Hematopoietic multipotent progenitor cell treated with erythropoietin and hydrocortisone succinate and interleukin-3 and kit ligand, for 8 days (in vitro differentiated cells): Measurements from ENCODE around the gene CHRNA5.
A peak's percentile ranks its signal among the peaks of the same experiment; 100 is the strongest.

Source experiments
- DNase-seq: peaks from one replicate; pipeline ENCODE4 v3.0.0-alpha.2; 2015

Gene CHRNA5

GRCh38 chr15:78640527-78641101, 75.3 kb downstream of the CHRNA5 start:
- DNase-seq = no peak

- DNase-seq = no peak
Measured at GRCh38 chr15:78641102-78641748, 75.9 kb downstream of the CHRNA5 start, which contains the start of gene CHRNB4. Gene CHRNB4 (minus strand): TSS chr15:78641210. CDS start chr15:78641133, 77 bp downstream.

GRCh38 chr15:78641749-78642275, 76.5 kb downstream of the CHRNA5 start:
- DNase-seq = peak; percentile 10

GRCh38 chr15:78642331-78642730, 77.0 kb downstream of the CHRNA5 start:
- DNase-seq = no peak
